CD4-positive, alpha-beta memory T cell (primary cell): ENCODE data around the gene BLNK. TPM values are rescaled to one million over a fixed set of nuclear protein-coding genes. Genes with fewer than 3 reads are reported as not detected.

Experiments used
- CTCF ChIA-PET: fragments of 350-600 bp; sonication (Branson Sonifier 250); formaldehyde crosslinking; loops from one replicate; lab custom pipeline; 2021; ENCODE audit warnings: inconsistent platforms; ENCODE audit not compliant: partially characterized antibody; lab: Charles Lee
- POLR2A ChIA-PET: fragments of 350-600 bp; sonication (Branson Sonifier 250); formaldehyde crosslinking; loops from one replicate; lab custom pipeline; 2021; ENCODE audit not compliant: partially characterized antibody; lab: Charles Lee
- DNase-seq, 5 donors: peaks; one replicate each; pipeline versions ENCODE4 v3.0.0 to v3.0.0-alpha.2; 2020 to 2022; ENCODE audit warnings: mixed read lengths in 1 of 5
- H3K27ac ChIP-seq: one replicate; pipeline ENCODE4 v1.7.0; 2013; ENCODE audit warnings: low read depth, low read length
- H3K27me3 ChIP-seq: 2 replicates; pipeline ENCODE4 v1.7.0; 2013; ENCODE audit warnings: mild to moderate bottlenecking, low read length, moderate library complexity; ENCODE audit not compliant: insufficient read depth
- H3K36me3 ChIP-seq: 2 replicates; pipeline ENCODE4 v1.7.0; 2013; ENCODE audit warnings: mild to moderate bottlenecking, low read length, moderate library complexity; ENCODE audit not compliant: insufficient read depth
- H3K4me1 ChIP-seq: 2 replicates; pipeline ENCODE4 v1.7.0; 2013; ENCODE audit warnings: mild to moderate bottlenecking, low read length, moderate library complexity; ENCODE audit not compliant: insufficient read depth
- H3K4me3 ChIP-seq, 2 donors: one replicate each; pipeline ENCODE4 v1.7.0; 2013; ENCODE audit warnings: low read length in 2 of 2, mild to moderate bottlenecking in 1 of 2
- H3K9me3 ChIP-seq, 2 donors: one replicate each; pipeline ENCODE4 v1.7.0; 2013; ENCODE audit warnings: low read length in 2 of 2, control low read depth in 1 of 2; ENCODE audit not compliant: control insufficient read depth in 1 of 2
- H3K27ac Mint-ChIP-seq, 7 donors: one replicate each; pipeline ENCODE4 v1.8.0; 2020 to 2021; ENCODE audit warnings: mixed read lengths in 7 of 7, mild to moderate bottlenecking in 6 of 7, inconsistent platforms in 3 of 7, moderate library complexity in 3 of 7
- H3K27me3 Mint-ChIP-seq, 2 donors: one replicate each; pipeline ENCODE4 v1.8.0; 2020 to 2021; ENCODE audit warnings: mixed read lengths in 2 of 2
- H3K36me3 Mint-ChIP-seq, 2 donors: one replicate each; pipeline ENCODE4 v1.8.0; 2020 to 2021; ENCODE audit warnings: mixed read lengths in 2 of 2, inconsistent platforms in 1 of 2, mild to moderate bottlenecking in 1 of 2
- H3K4me1 Mint-ChIP-seq, 4 donors: one replicate each; pipeline ENCODE4 v1.8.0; 2020 to 2021; ENCODE audit warnings: mixed read lengths in 4 of 4, mild to moderate bottlenecking in 1 of 4
- H3K4me3 Mint-ChIP-seq, 8 donors: one replicate each; pipeline ENCODE4 v1.8.0; 2020 to 2021; ENCODE audit warnings: mixed read lengths in 8 of 8, mild to moderate bottlenecking in 7 of 8, moderate library complexity in 6 of 8, inconsistent platforms in 3 of 8
- H3K9me3 Mint-ChIP-seq, 8 donors: one replicate each; pipeline ENCODE4 v1.8.0; 2020 to 2021; ENCODE audit warnings: mixed read lengths in 8 of 8, mild to moderate bottlenecking in 5 of 8, inconsistent platforms in 3 of 8, moderate library complexity in 1 of 8
- intact Hi-C: fragments of 100-400 bp; cut with micrococcal nuclease; formaldehyde crosslinking; loops from one replicate; pipeline ENCODE4 v1.15.1; 2023
- polyA plus RNA-seq, 2 donors: library from polyadenylated mRNA; unstranded; fragments of 300-500 nt; fragmentation: Illumina TruSeq; gene quantifications; one replicate each; pipeline ENCODE4 v1.2.3, GENCODE V29; 2021
- total RNA-seq, 2 experiments: library from RNA; stranded (reverse); gene quantifications; one replicate each; pipeline ENCODE4 v1.2.3, GENCODE V29; 2021

The BLNK gene
- total and polyA plus RNA-seq, 4 experiments from 2014 or later = 0.19 to 1.0 TPM; not detected in 2

- Histone ChIP-seq H3K36me3 (no peaks in the 10 kb centered on the region), H3K4me3 (no peak overlapping the region), H3K9me3 (no peaks in the 10 kb centered on the region), H3K27me3 (no peaks in the 10 kb centered on the region), H3K4me1 (no peaks in the 10 kb centered on the region), H3K27ac (no peak overlapping the region)
- H3K4me3 Mint-ChIP-seq = no peak overlapping the region
- peaks cover 0 to 2% (median 0%) of the 10 kb centered on the region in 8 donors for H3K9me3 Mint-ChIP-seq
- ChIA-PET POLR2A (no interaction called here), CTCF (interaction anchor here (0.7 kb wide), 1 partner anchor 89 kb away, joined by 3 read pairs; no protein-coding TSS in a partner anchor)
- H3K4me1 Mint-ChIP-seq = peaks cover 0 to 4% (median 2%) of the 10 kb centered on the region in 4 donors
- H3K27ac Mint-ChIP-seq = no peak overlapping the region
- intact Hi-C loops = no loop called here
- no peak for DNase-seq
- H3K36me3 Mint-ChIP-seq = no peaks in the 10 kb centered on the region
- peaks cover 3 to 11% of the 10 kb centered on the region in 2 donors for H3K27me3 Mint-ChIP-seq
Observed at GRCh38 chr10:96227206-96227605, 44.2 kb downstream of the BLNK start.

- peaks cover 8 to 14% of the 10 kb centered on the region in 2 donors for H3K27me3 Mint-ChIP-seq
- H3K27ac ChIP-seq = no peak overlapping the region
- H3K4me1 Mint-ChIP-seq = peaks cover 0 to 4% (median 2%) of the 10 kb centered on the region in 4 donors
- H3K4me3 Mint-ChIP-seq = no peak overlapping the region
- no peak for DNase-seq
- intact Hi-C loops = no loop called here
- ChIA-PET CTCF (no interaction called here), POLR2A (no interaction called here)
- H3K36me3 ChIP-seq = no peaks in the 10 kb centered on the region
- no peaks in the 10 kb centered on the region for H3K4me1 ChIP-seq
- H3K27me3 ChIP-seq = no peaks in the 10 kb centered on the region
- H3K4me3 ChIP-seq = no peak overlapping the region
- peaks cover 0 to 2% (median 0%) of the 10 kb centered on the region in 8 donors for H3K9me3 Mint-ChIP-seq
- H3K27ac Mint-ChIP-seq = no peak overlapping the region
- no peaks in the 10 kb centered on the region for H3K36me3 Mint-ChIP-seq
- H3K9me3 ChIP-seq = no peaks in the 10 kb centered on the region
Observed at GRCh38 chr10:96225119-96225518, 46.2 kb downstream of the BLNK start.

- H3K36me3 Mint-ChIP-seq = no peaks in the 10 kb centered on the region
- no peak overlapping the region for H3K4me3 ChIP-seq
- no peaks in the 10 kb centered on the region for H3K27me3 ChIP-seq
- peaks cover 12 to 14% of the 10 kb centered on the region in 2 donors for H3K27me3 Mint-ChIP-seq
- H3K27ac ChIP-seq = no peak overlapping the region
- H3K9me3 ChIP-seq = no peaks in the 10 kb centered on the region
- H3K4me1 ChIP-seq = no peaks in the 10 kb centered on the region
- H3K9me3 Mint-ChIP-seq = no peaks in the 10 kb centered on the region
- H3K27ac Mint-ChIP-seq = no peak overlapping the region
- intact Hi-C loops = no loop called here
- H3K36me3 ChIP-seq = no peaks in the 10 kb centered on the region
- no peak overlapping the region for H3K4me3 Mint-ChIP-seq
- POLR2A ChIA-PET = no interaction called here
- DNase-seq = no peak
- no peaks in the 10 kb centered on the region for H3K4me1 Mint-ChIP-seq
- CTCF ChIA-PET = no interaction called here
Observed at GRCh38 chr10:96222908-96223307, 48.5 kb downstream of the BLNK start.

- Histone ChIP-seq H3K27me3 (no peaks in the 10 kb centered on the region), H3K9me3 (no peaks in the 10 kb centered on the region), H3K27ac (no peak overlapping the region), H3K4me3 (no peak overlapping the region), H3K36me3 (no peaks in the 10 kb centered on the region), H3K4me1 (no peaks in the 10 kb centered on the region)
- H3K4me1 Mint-ChIP-seq = no peaks in the 10 kb centered on the region
- POLR2A ChIA-PET = no interaction called here
- no peaks in the 10 kb centered on the region for H3K9me3 Mint-ChIP-seq
- H3K27me3 Mint-ChIP-seq = peaks cover 12 to 14% of the 10 kb centered on the region in 2 donors
- no peak overlapping the region for H3K27ac Mint-ChIP-seq
- CTCF ChIA-PET = interaction anchor here (1.4 kb wide), 1 partner anchor 9 kb away, joined by 4 read pairs; no protein-coding TSS in a partner anchor
- intact Hi-C loops = no loop called here
- DNase-seq = no peak
- H3K4me3 Mint-ChIP-seq = no peak overlapping the region
- no peaks in the 10 kb centered on the region for H3K36me3 Mint-ChIP-seq
Observed at GRCh38 chr10:96222441-96222840, 48.9 kb downstream of the BLNK start.

GRCh38 chr10:96218826-96219225 lies 52.5 kb downstream of the BLNK start:
- H3K9me3 ChIP-seq = no peaks in the 10 kb centered on the region
- Mint-ChIP-seq H3K4me1 (no peaks in the 10 kb centered on the region), H3K9me3 (no peaks in the 10 kb centered on the region), H3K36me3 (no peaks in the 10 kb centered on the region), H3K27ac (no peak overlapping the region), H3K27me3 (peaks cover 14 to 25% of the 10 kb centered on the region in 2 donors), H3K4me3 (no peak overlapping the region)
- no peak overlapping the region for H3K4me3 ChIP-seq
- H3K4me1 ChIP-seq = no peaks in the 10 kb centered on the region
- intact Hi-C loops = no loop called here
- ChIA-PET CTCF (no interaction called here), POLR2A (no interaction called here)
- no peaks in the 10 kb centered on the region for H3K36me3 ChIP-seq
- H3K27me3 ChIP-seq = peaks cover 3% of the 10 kb centered on the region
- H3K27ac ChIP-seq = no peak overlapping the region
- no peak for DNase-seq

GRCh38 chr10:96217711-96218110 lies 53.7 kb downstream of the BLNK start:
- no peak overlapping the region for H3K4me3 ChIP-seq
- ChIA-PET POLR2A (no interaction called here), CTCF (no interaction called here)
- H3K27ac Mint-ChIP-seq = no peak overlapping the region
- H3K27me3 Mint-ChIP-seq = peaks cover 11 to 25% of the 10 kb centered on the region in 2 donors
- no peaks in the 10 kb centered on the region for H3K4me1 ChIP-seq
- H3K4me1 Mint-ChIP-seq = no peaks in the 10 kb centered on the region
- no peak for DNase-seq
- intact Hi-C loops = no loop called here
- H3K9me3 ChIP-seq = no peaks in the 10 kb centered on the region
- H3K36me3 Mint-ChIP-seq = no peaks in the 10 kb centered on the region
- H3K4me3 Mint-ChIP-seq = no peak overlapping the region
- H3K27ac ChIP-seq = no peak overlapping the region
- H3K27me3 ChIP-seq = peaks cover 3% of the 10 kb centered on the region
- H3K9me3 Mint-ChIP-seq = no peaks in the 10 kb centered on the region
- no peaks in the 10 kb centered on the region for H3K36me3 ChIP-seq

GRCh38 chr10:96216775-96217174 lies 54.6 kb downstream of the BLNK start:
- Mint-ChIP-seq H3K27ac (no peak overlapping the region), H3K36me3 (no peaks in the 10 kb centered on the region), H3K9me3 (no peaks in the 10 kb centered on the region), H3K4me3 (no peak overlapping the region), H3K27me3 (peaks cover 11 to 21% of the 10 kb centered on the region in 2 donors), H3K4me1 (no peaks in the 10 kb centered on the region)
- intact Hi-C loops = no loop called here
- no peak for DNase-seq
- Histone ChIP-seq H3K36me3 (no peaks in the 10 kb centered on the region), H3K4me3 (no peak overlapping the region), H3K4me1 (no peaks in the 10 kb centered on the region), H3K27ac (no peak overlapping the region), H3K9me3 (no peaks in the 10 kb centered on the region), H3K27me3 (peaks cover 3% of the 10 kb centered on the region)
- ChIA-PET CTCF (no interaction called here), POLR2A (no interaction called here)
